Body of pancreas (tissue), 4 donors: ENCODE results near the gene UGT1A8. TPM values are rescaled to one million over a fixed set of nuclear protein-coding genes. Genes with fewer than 3 reads are reported as not detected.

Experiments
- ATAC-seq: fragments of 150-250 bp; one replicate; pipeline ENCODE4 v1.9.1; 2016
- DNase-seq, 4 donors: peaks; one replicate each; pipeline ENCODE4 v3.0.0-alpha.2; 2019
- H3K27ac ChIP-seq, 4 donors: fragments of 200-600 bp; sonication (generic); 1 replicate in 3 of 4; 2 replicates in 1 of 4; pipeline versions ENCODE4 v1.5.1 to v1.6.1; 2016 to 2019; ENCODE audit warnings: mild to moderate bottlenecking in 1 of 4, mixed read lengths in 1 of 4, moderate library complexity in 1 of 4
- H3K27me3 ChIP-seq, 2 donors: fragments of 200-600 bp; sonication (generic); one replicate each; pipeline ENCODE4 v1.6.0; 2016; ENCODE audit warnings: mild to moderate bottlenecking in 1 of 2
- H3K36me3 ChIP-seq, 2 donors: fragments of 200-600 bp; sonication (generic); replicated peaks in 1 of 2; 2 replicates each; pipeline ENCODE4 v1.5.1; 2016; ENCODE audit warnings: low read depth in 2 of 2; ENCODE audit not compliant: insufficient read depth in 1 of 2
- H3K4me1 ChIP-seq: fragments of 200-600 bp; sonication (generic); one replicate; pipeline ENCODE4 v1.6.0; 2016
- H3K4me3 ChIP-seq, 2 donors: fragments of 200-600 bp; sonication (generic); 1 replicate in 1 of 2; 2 replicates in 1 of 2; pipeline ENCODE4 v1.5.1; 2016 to 2019
- H3K9me3 ChIP-seq, 3 donors: fragments of 200-600 bp; sonication (generic); 1 replicate in 2 of 3; 2 replicates in 1 of 3; pipeline ENCODE4 v1.5.1; 2016
- POLR2A ChIP-seq, 3 donors: fragments of 450-650 bp; IDR thresholded peaks; one replicate each; pipeline ENCODE4 v1.6.1; 2016; ENCODE audit warnings: antibody characterized with exemption in 3 of 3, mild to moderate bottlenecking in 2 of 3
- WGBS, 2 donors: methylation state at CpG; one replicate each; pipeline ENCODE4 v1.1.5; 2017; 5-methylcytosine and 5-hydroxymethylcytosine counted together
- intact Hi-C: fragments of 100-400 bp; cut with DNase I; formaldehyde crosslinking; loops from one replicate; pipeline ENCODE4 v1.15.1; 2023
- total RNA-seq, 2 donors: library from RNA; depleted of rRNA; stranded (reverse); fragments of >200 nt; gene quantifications; one replicate each; pipeline ENCODE4 v1.1.0, GENCODE V29; 2016
- TF ChIP-seq, protein P1 (sequence below), 7 experiments: fragments of 450-650 bp in 4 of 7; fragments of 200-600 bp in 3 of 7; sonication (generic) in 3 of 7; IDR thresholded peaks; one replicate each; pipeline ENCODE4 v1.5.1; 2016 to 2019; ENCODE audit warnings: antibody characterized with exemption in 7 of 7

UGT1A8 gene
- total RNA-seq, 2 donors from 2014 or later, result not detected

DNA sequence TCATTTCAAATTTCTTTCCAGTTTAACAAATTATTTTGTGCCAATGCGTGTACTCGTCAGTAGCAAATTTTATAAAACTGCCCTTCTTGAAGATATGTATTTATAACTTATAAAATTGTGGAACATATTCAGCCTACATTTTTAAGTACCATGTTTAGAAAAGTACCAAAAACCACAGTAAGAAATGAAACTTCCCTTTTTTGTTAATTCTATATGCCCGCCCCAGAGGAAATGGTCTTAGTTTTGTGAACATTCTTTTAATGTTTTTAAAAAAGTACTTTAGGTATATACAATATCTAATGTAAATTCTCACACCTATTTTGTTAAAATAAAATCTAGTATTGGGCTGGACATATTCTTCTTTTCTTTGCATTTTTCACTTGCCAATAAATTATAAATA lies 55.5 kb downstream of the UGT1A8 start:
- no peaks in the 10 kb centered on the region for H3K9me3 ChIP-seq
- ATAC-seq (no peak), DNase-seq (no peak)
- no peaks in the 10 kb centered on the region for H3K27me3 ChIP-seq
- no peaks in the 10 kb centered on the region for H3K4me1 ChIP-seq
- TF ChIP-seq, protein P1, sequence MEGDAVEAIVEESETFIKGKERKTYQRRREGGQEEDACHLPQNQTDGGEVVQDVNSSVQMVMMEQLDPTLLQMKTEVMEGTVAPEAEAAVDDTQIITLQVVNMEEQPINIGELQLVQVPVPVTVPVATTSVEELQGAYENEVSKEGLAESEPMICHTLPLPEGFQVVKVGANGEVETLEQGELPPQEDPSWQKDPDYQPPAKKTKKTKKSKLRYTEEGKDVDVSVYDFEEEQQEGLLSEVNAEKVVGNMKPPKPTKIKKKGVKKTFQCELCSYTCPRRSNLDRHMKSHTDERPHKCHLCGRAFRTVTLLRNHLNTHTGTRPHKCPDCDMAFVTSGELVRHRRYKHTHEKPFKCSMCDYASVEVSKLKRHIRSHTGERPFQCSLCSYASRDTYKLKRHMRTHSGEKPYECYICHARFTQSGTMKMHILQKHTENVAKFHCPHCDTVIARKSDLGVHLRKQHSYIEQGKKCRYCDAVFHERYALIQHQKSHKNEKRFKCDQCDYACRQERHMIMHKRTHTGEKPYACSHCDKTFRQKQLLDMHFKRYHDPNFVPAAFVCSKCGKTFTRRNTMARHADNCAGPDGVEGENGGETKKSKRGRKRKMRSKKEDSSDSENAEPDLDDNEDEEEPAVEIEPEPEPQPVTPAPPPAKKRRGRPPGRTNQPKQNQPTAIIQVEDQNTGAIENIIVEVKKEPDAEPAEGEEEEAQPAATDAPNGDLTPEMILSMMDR (IDR thresholded peaks at IDR 0.05), result no peak
- TF ChIP-seq POLR2A (IDR thresholded peaks at IDR 0.05), result no peak
- intact Hi-C loops, result no loop called here
- 68 to 90% methylated on average over 3 of the region's 3 CpGs for WGBS, 2 donors
- H3K4me3 ChIP-seq, result no peak overlapping the region
- H3K36me3 ChIP-seq, result no peaks in the 10 kb centered on the region
- no peak overlapping the region for H3K27ac ChIP-seq

DNA sequence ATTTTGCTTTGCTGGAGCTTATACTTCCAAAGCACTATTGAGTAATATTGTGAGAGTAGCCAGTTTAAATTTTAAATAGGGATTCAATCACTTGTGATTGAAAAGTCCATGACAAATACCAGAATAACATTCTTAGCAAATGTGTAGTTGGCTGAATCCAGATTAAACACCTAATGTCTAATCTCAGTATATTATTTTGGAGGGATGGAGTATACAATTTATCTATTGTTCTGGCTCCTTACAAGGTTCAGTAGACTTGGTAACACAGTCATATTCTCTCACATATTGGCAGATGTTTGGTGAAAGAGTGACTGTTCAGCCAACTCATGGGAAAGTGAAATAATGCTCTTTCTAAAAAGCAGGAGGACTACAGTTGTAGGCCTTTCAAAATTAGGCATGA lies 56.5 kb downstream of the UGT1A8 start:
- Histone ChIP-seq H3K27me3 (no peaks in the 10 kb centered on the region), H3K27ac (no peak overlapping the region), H3K4me1 (no peaks in the 10 kb centered on the region), H3K4me3 (no peak overlapping the region), H3K9me3 (no peaks in the 10 kb centered on the region), H3K36me3 (no peaks in the 10 kb centered on the region)
- DNase-seq (no peak), ATAC-seq (no peak)
- intact Hi-C loops, result no loop called here
- no peak for TF ChIP-seq POLR2A (IDR thresholded peaks at IDR 0.05)
- TF ChIP-seq, protein P1 (IDR thresholded peaks at IDR 0.05), result no peak

DNA sequence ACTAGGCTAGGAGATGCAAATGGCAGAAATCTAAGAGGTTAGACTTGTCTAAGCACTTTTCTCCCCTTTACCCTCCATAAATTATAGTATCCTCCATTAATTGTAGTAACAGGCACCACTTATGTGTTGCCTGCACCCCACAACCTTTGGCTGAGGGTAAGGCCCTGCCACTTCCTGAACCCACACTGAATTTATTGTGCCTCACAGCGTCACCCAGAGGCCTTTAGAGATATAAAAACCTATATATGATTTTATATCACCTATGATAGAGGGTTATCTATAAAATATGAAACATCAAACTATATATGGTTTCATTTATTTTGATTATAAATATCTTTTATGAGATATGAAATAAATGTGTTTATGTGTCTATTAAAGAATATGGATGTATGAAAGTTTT lies 56.9 kb downstream of the UGT1A8 start:
- Histone ChIP-seq H3K4me3 (no peak overlapping the region), H3K4me1 (no peaks in the 10 kb centered on the region), H3K9me3 (no peaks in the 10 kb centered on the region), H3K36me3 (no peaks in the 10 kb centered on the region), H3K27ac (no peak overlapping the region), H3K27me3 (no peaks in the 10 kb centered on the region)
- intact Hi-C loops, result no loop called here
- no peak for TF ChIP-seq POLR2A (IDR thresholded peaks at IDR 0.05)
- TF ChIP-seq, protein P1 (IDR thresholded peaks at IDR 0.05), result no peak
- 47 to 62% methylated on average over 1 of the region's 1 CpG for WGBS, 2 donors
- ATAC-seq (no peak), DNase-seq (no peak)

DNA sequence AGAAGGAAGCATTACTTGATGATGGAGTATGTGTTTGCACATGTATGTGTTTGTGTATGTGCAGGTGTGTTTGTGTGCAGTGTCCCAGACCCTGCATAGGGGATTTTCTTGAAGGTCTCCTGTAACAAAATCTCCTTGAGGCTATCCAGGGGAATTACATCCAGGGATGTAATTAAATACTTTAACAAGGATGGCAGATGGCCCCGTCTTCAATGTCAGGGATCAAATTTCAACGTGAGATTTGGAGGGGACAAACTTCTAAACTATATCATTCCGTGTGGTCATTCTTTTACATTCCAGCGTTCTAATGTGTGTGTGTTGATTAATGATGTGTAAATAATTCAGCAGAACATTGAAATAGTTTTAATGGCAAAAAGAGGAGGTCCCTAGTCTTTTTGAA lies 57.6 kb downstream of the UGT1A8 start:
- no peak for TF ChIP-seq POLR2A (IDR thresholded peaks at IDR 0.05)
- TF ChIP-seq, protein P1 (IDR thresholded peaks at IDR 0.05), result no peak
- Histone ChIP-seq H3K4me1 (no peaks in the 10 kb centered on the region), H3K9me3 (no peaks in the 10 kb centered on the region), H3K27ac (no peak overlapping the region), H3K4me3 (no peak overlapping the region), H3K36me3 (no peaks in the 10 kb centered on the region), H3K27me3 (no peaks in the 10 kb centered on the region)
- ATAC-seq (no peak), DNase-seq (no peak)
- intact Hi-C loops, result no loop called here
- 16 to 28% methylated on average over 4 of the region's 4 CpGs for WGBS, 2 donors

DNA sequence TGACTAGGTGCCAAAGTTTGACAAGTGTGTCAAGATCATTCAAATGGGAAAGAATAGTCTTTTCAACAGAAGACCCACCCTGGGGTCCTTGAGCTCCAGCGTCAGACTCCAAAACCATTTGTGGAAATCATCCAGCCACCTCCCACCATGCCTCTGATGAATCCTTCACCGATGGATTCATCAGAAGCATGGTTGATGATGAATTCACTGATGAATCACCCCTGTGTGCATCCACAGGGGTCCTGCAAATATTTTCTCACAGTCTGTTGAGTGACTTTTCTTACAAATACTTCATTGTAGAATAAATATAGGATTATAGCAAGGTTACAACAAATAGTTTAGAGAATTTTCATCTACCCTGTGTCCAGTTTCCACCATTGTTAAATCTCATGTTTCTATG lies 58.6 kb downstream of the UGT1A8 start:
- Histone ChIP-seq H3K9me3 (no peaks in the 10 kb centered on the region), H3K27me3 (no peaks in the 10 kb centered on the region), H3K4me1 (no peaks in the 10 kb centered on the region), H3K36me3 (no peaks in the 10 kb centered on the region), H3K27ac (no peak overlapping the region), H3K4me3 (no peak overlapping the region)
- TF ChIP-seq POLR2A (IDR thresholded peaks at IDR 0.05), result no peak
- TF ChIP-seq, protein P1 (IDR thresholded peaks at IDR 0.05), result no peak
- WGBS, 2 donors, result 73 to 82% methylated on average over 2 of the region's 2 CpGs
- ATAC-seq, result no peak
- DNase-seq, result no peak
- intact Hi-C loops, result no loop called here
